K562 (cell line): ENCODE measurements around the gene IGF2BP1. TPM values are rescaled to one million over a fixed set of nuclear protein-coding genes. Genes with fewer than 3 reads are reported as not detected.

ENCODE experiments used
- ARNT ChIP-seq, 2 experiments: fragments of 450-650 bp; IDR thresholded peaks; 2 replicates each; pipeline ENCODE4 v1.6.1; 2016; ENCODE audit warnings: mild to moderate bottlenecking in 1 of 2
- BCLAF1 ChIP-seq, 2 experiments: fragments of 450-650 bp in 1 of 2; IDR thresholded peaks; 2 replicates each; pipeline ENCODE4 v1.6.1; 2011 to 2017; ENCODE audit warnings: low read depth in 2 of 2, antibody characterized with exemption in 1 of 2, borderline replicate concordance in 1 of 2, low read length in 1 of 2, mild to moderate bottlenecking in 1 of 2, mixed read lengths in 1 of 2; ENCODE audit not compliant: control insufficient read depth in 1 of 2
- CBFA2T3 ChIP-seq: fragments of 450-650 bp; IDR thresholded peaks from 2 replicates; pipeline ENCODE4 v1.6.1; 2017
- CTCFL ChIP-seq: IDR thresholded peaks from 2 replicates; pipeline ENCODE4 v1.6.1; 2011; ENCODE audit warnings: borderline replicate concordance, low read depth, mild to moderate bottlenecking, moderate library complexity, low read length; ENCODE audit not compliant: insufficient read depth, poor library complexity, severe bottlenecking
- ELK1 ChIP-seq: sonication (generic); formaldehyde crosslinking; IDR thresholded peaks from 2 replicates; pipeline ENCODE4 v1.8.1; 2022; ENCODE audit warnings: missing genetic modification reagents
- ETS1 ChIP-seq: conservative IDR thresholded peaks from 2 replicates; pipeline ENCODE4 v1.6.1; 2011; ENCODE audit warnings: low read depth, mild to moderate bottlenecking, low read length; ENCODE audit not compliant: control insufficient read depth
- ETV6 ChIP-seq, 3 experiments: fragments of 150-350 bp in 1 of 3; sonication (generic) in 1 of 3; formaldehyde crosslinking in 1 of 3; IDR thresholded peaks; 2 replicates each; pipeline versions ENCODE4 v1.6.1 to v1.8.0; 2014 to 2022; ENCODE audit warnings: borderline replicate concordance in 2 of 3, low read depth in 2 of 3, antibody characterized with exemption in 1 of 3, low read length in 1 of 3, mild to moderate bottlenecking in 1 of 3, missing genetic modification reagents in 1 of 3
- FOSL1 ChIP-seq: fragments of 200-800 bp; sonication (Bioruptor generic); conservative IDR thresholded peaks from 2 replicates; pipeline ENCODE4 v1.6.1; 2016; ENCODE audit warnings: missing genetic modification characterization, missing compliant biosample characterization
- JUND ChIP-seq, 2 experiments: IDR thresholded peaks; 2 replicates in 1 of 2; 3 replicates in 1 of 2; pipeline ENCODE4 v1.6.1; 2011; ENCODE audit warnings: borderline replicate concordance in 2 of 2, low read depth in 2 of 2, low read length in 2 of 2, improper control_type of control experiment in 1 of 2, missing biosample characterization in 1 of 2, missing genetic modification characterization in 1 of 2, missing genetic modification reagents in 1 of 2
- MEF2D ChIP-seq: conservative IDR thresholded peaks from 2 replicates; pipeline ENCODE4 v1.6.1; 2016; ENCODE audit warnings: low read depth, missing genetic modification characterization, missing compliant biosample characterization
- NCOA2 ChIP-seq, 2 experiments: fragments of 450-650 bp; IDR thresholded peaks; 2 replicates each; pipeline ENCODE4 v1.6.1; 2018; ENCODE audit warnings: mild to moderate bottlenecking in 2 of 2, moderate library complexity in 1 of 2; ENCODE audit not compliant: partially characterized antibody in 2 of 2
- RBBP5 ChIP-seq: fragments of 200-600 bp; sonication (generic); IDR thresholded peaks from 2 replicates; pipeline ENCODE4 v1.6.1; 2012; ENCODE audit warnings: borderline replicate concordance, mild to moderate bottlenecking, low read length, control low read depth, inconsistent platforms; ENCODE audit not compliant: insufficient read depth, poor library complexity, severe bottlenecking
- SMARCE1 ChIP-seq: fragments of 450-650 bp; IDR thresholded peaks from 2 replicates; pipeline ENCODE4 v1.7.1; 2016; ENCODE audit warnings: mild to moderate bottlenecking
- TAF15 ChIP-seq: fragments of 200-400 bp; formaldehyde crosslinking; IDR thresholded peaks from 2 replicates; pipeline ENCODE4 v1.6.1; 2017; ENCODE audit warnings: mild to moderate bottlenecking, low read depth, low read length, moderate library complexity
- ZNF174 ChIP-seq: fragments of 250-450 bp; sonication (Bioruptor Pico); IDR thresholded peaks from 2 replicates; pipeline ENCODE4 v1.4.0; 2020; ENCODE audit warnings: mild to moderate bottlenecking
- ZNF436 ChIP-seq: fragments of 250-450, 450-650 bp; sonication (Bioruptor Pico); formaldehyde crosslinking; IDR thresholded peaks from 2 replicates; pipeline ENCODE4 v1.7.0; 2020; ENCODE audit warnings: mild to moderate bottlenecking
- ZNF586 ChIP-seq: fragments of 450-650 bp; formaldehyde crosslinking; conservative IDR thresholded peaks from 2 replicates; pipeline ENCODE4 v1.4.0; 2020; ENCODE audit warnings: mild to moderate bottlenecking, moderate library complexity
- ZNF696 ChIP-seq: fragments of 250-450 bp; sonication (Bioruptor Pico); conservative IDR thresholded peaks from 2 replicates; pipeline ENCODE4 v1.4.0; 2020; ENCODE audit warnings: mild to moderate bottlenecking, moderate library complexity
- polyA plus RNA-seq, 8 experiments: library from polyadenylated mRNA; depleted of rRNA in 4 of 8; stranded (reverse) in 5 of 8; unstranded in 3 of 8; fragments of >200 nt; fragmentation: Nextera tagmentation in 2 of 8; fragmentation: Illumina TruSeq in 1 of 8; extraction: Ambion mirVana in 2 of 8; extraction: Trizol in 1 of 8; gene quantifications; 2 replicates each; pipeline versions ENCODE4 v1.2.1 to v1.2.3, GENCODE V29; 2011 to 2014; ENCODE audit warnings: inconsistent platforms in 1 of 8, missing spikeins in 1 of 8
- total RNA-seq, 7 experiments: library from RNA; depleted of rRNA in 6 of 7; stranded (reverse); fragments of >200 nt in 6 of 7; fragmentation: Illumina TruSeq in 2 of 7; extraction: Trizol in 2 of 7; gene quantifications; 2 replicates each; pipeline versions ENCODE4 v1.2.1 to v1.2.3, GENCODE V29; 2011 to 2021; ENCODE audit warnings: low replicate concordance in 1 of 7

Gene IGF2BP1
- total and polyA plus RNA-seq, 9 of the 15 experiments (the other 6 are each of a cell fraction or from before 2014, with no cell fraction given) = 13.0 to 318 (median 53.6) TPM

GRCh38 chr17:48961516-48962233 is 35.5 kb upstream of the IGF2BP1 start (continued):
- no peak for TF ChIP-seq BCLAF1 (IDR thresholded peaks at IDR 0.05; ENCODE audit: borderline replicate concordance in 1 of 2, control insufficient read depth in 1 of 2, low read depth in 2 of 2, low read length in 1 of 2)
- peak; percentile 73 for TF ChIP-seq JUND (IDR thresholded peaks at IDR 0.05; ENCODE audit: borderline replicate concordance, low read depth, low read length)
- TF ChIP-seq JUND (tag; IDR thresholded peaks at IDR 0.05; ENCODE audit: borderline replicate concordance, low read depth, low read length) = no peak; the same call in 2 of the 3 replicates
- TF ChIP-seq ZNF586 (CRISPR knock-in tag) = no peak
- no peak for TF ChIP-seq MEF2D (tag)
- no peak for TF ChIP-seq ETV6 (IDR thresholded peaks at IDR 0.05; ENCODE audit: borderline replicate concordance in 1 of 2, low read depth in 2 of 2, low read length in 1 of 2)
- no peak for TF ChIP-seq ETV6 (CRISPR knock-in tag; IDR thresholded peaks at IDR 0.05; ENCODE audit: borderline replicate concordance)
- no peak for TF ChIP-seq ZNF436 (CRISPR knock-in tag)
- TF ChIP-seq NCOA2 (IDR thresholded peaks at IDR 0.05; ENCODE audit: partially characterized antibody in 2 of 2) = no peak
- TF ChIP-seq CBFA2T3 = peak; percentile 42; the same call in 1 of the 2 replicates
- no peak for TF ChIP-seq ARNT (IDR thresholded peaks at IDR 0.05)
- TF ChIP-seq TAF15 = no peak
- peak; percentile 85 for TF ChIP-seq FOSL1
- no peak for TF ChIP-seq ZNF696 (CRISPR knock-in tag)
- no peak for TF ChIP-seq RBBP5
- peak; percentile 61 for TF ChIP-seq SMARCE1
- no peak for TF ChIP-seq ZNF174 (CRISPR knock-in tag)
- TF ChIP-seq ELK1 (CRISPR knock-in tag) = no peak
- no peak for TF ChIP-seq CTCFL
- TF ChIP-seq ETS1 = no peak
